ENCODE results near the gene CAMK4. TPM values are rescaled to one million over a fixed set of nuclear protein-coding genes. Genes with fewer than 3 reads are reported as not detected.

The CAMK4 gene
- total RNA-seq, 2 donors from 2014 or later = 5.4 to 16.2 TPM

- Mint-ChIP-seq H3K9me3 (peaks cover 11% of the 10 kb centered on the region), H3K4me1 (ENCODE audit: low read depth in 2 of 2) (no peaks in the 10 kb centered on the region), H3K27ac (no peak overlapping the region), H3K27me3 (no peaks in the 10 kb centered on the region), H3K4me3 (no peak overlapping the region), H3K36me3 (no peaks in the 10 kb centered on the region)
- DNase-seq (ENCODE audit: low spot score) (no peak), ATAC-seq (no peak)
Measured at GRCh38 chr5:111372799-111373198, 148.6 kb downstream of the CAMK4 start.

GRCh38 chr5:111374380-111374779 is 150.2 kb downstream of the CAMK4 start:
- Mint-ChIP-seq H3K4me3 (no peak overlapping the region), H3K27me3 (no peaks in the 10 kb centered on the region), H3K27ac (no peak overlapping the region), H3K4me1 (ENCODE audit: low read depth in 2 of 2) (no peaks in the 10 kb centered on the region), H3K9me3 (peaks cover 11% of the 10 kb centered on the region), H3K36me3 (no peaks in the 10 kb centered on the region)
- DNase-seq (ENCODE audit: low spot score) = no peak
- no peak for ATAC-seq

- no peak overlapping the region for H3K4me3 Mint-ChIP-seq
Measured at GRCh38 chr5:111375645-111376044, 151.5 kb downstream of the CAMK4 start.

GRCh38 chr5:111377306-111377705 is 153.1 kb downstream of the CAMK4 start:
- ATAC-seq (no peak), DNase-seq (ENCODE audit: low spot score) (no peak)
- no peaks in the 10 kb centered on the region for H3K27me3 Mint-ChIP-seq
- no peak overlapping the region for H3K27ac Mint-ChIP-seq
- H3K4me3 Mint-ChIP-seq = no peak overlapping the region
- H3K9me3 Mint-ChIP-seq = peaks cover 10% of the 10 kb centered on the region
- H3K36me3 Mint-ChIP-seq = no peaks in the 10 kb centered on the region
- H3K4me1 Mint-ChIP-seq (ENCODE audit: low read depth in 2 of 2) = no peaks in the 10 kb centered on the region

More at GRCh38 chr5:111375645-111376044, 151.5 kb downstream of the CAMK4 start:
- ATAC-seq (no peak), DNase-seq (ENCODE audit: low spot score) (no peak)
- no peaks in the 10 kb centered on the region for H3K36me3 Mint-ChIP-seq
- H3K9me3 Mint-ChIP-seq = peaks cover 11% of the 10 kb centered on the region
- no peaks in the 10 kb centered on the region for H3K27me3 Mint-ChIP-seq
- no peak overlapping the region for H3K27ac Mint-ChIP-seq
- no peaks in the 10 kb centered on the region for H3K4me1 Mint-ChIP-seq (ENCODE audit: low read depth in 2 of 2)

GRCh38 chr5:111379391-111379816 is 155.2 kb downstream of the CAMK4 start:
- H3K9me3 Mint-ChIP-seq = peaks cover 7% of the 10 kb centered on the region
- ATAC-seq (no peak), DNase-seq (ENCODE audit: low spot score) (no peak)
- no peaks in the 10 kb centered on the region for H3K4me1 Mint-ChIP-seq (ENCODE audit: low read depth in 2 of 2)
- no peak overlapping the region for H3K27ac Mint-ChIP-seq
- H3K4me3 Mint-ChIP-seq = no peak overlapping the region
- no peaks in the 10 kb centered on the region for H3K27me3 Mint-ChIP-seq
- H3K36me3 Mint-ChIP-seq = no peaks in the 10 kb centered on the region

GRCh38 chr5:111383288-111383970 is 159.2 kb downstream of the CAMK4 start:
- no peaks in the 10 kb centered on the region for H3K4me1 Mint-ChIP-seq (ENCODE audit: low read depth in 2 of 2)

GRCh38 chr5:111384220-111384619 is 160.0 kb downstream of the CAMK4 start:
- no peak overlapping the region for H3K27ac Mint-ChIP-seq
- H3K9me3 Mint-ChIP-seq = peaks cover 3% of the 10 kb centered on the region
- H3K27me3 Mint-ChIP-seq = no peaks in the 10 kb centered on the region
- DNase-seq (ENCODE audit: low spot score) (no peak), ATAC-seq (no peak)
- no peaks in the 10 kb centered on the region for H3K36me3 Mint-ChIP-seq
- no peaks in the 10 kb centered on the region for H3K4me1 Mint-ChIP-seq (ENCODE audit: low read depth in 2 of 2)
- no peak overlapping the region for H3K4me3 Mint-ChIP-seq

More at GRCh38 chr5:111383288-111383970, 159.2 kb downstream of the CAMK4 start:
- peaks cover 3% of the 10 kb centered on the region for H3K9me3 Mint-ChIP-seq
- H3K27me3 Mint-ChIP-seq = no peaks in the 10 kb centered on the region
- no peak overlapping the region for H3K4me3 Mint-ChIP-seq
- no peak overlapping the region for H3K27ac Mint-ChIP-seq
- no peaks in the 10 kb centered on the region for H3K36me3 Mint-ChIP-seq
- ATAC-seq (no peak), DNase-seq (ENCODE audit: low spot score) (no peak)

- DNase-seq (ENCODE audit: low spot score) (no peak), ATAC-seq (no peak)
- Mint-ChIP-seq H3K27ac (no peak overlapping the region), H3K27me3 (no peaks in the 10 kb centered on the region), H3K4me3 (no peak overlapping the region), H3K4me1 (ENCODE audit: low read depth in 2 of 2) (no peaks in the 10 kb centered on the region), H3K9me3 (peaks cover 3% of the 10 kb centered on the region), H3K36me3 (no peaks in the 10 kb centered on the region)
Measured at GRCh38 chr5:111385051-111385450, 160.9 kb downstream of the CAMK4 start.

GRCh38 chr5:111385970-111386831 is 162.0 kb downstream of the CAMK4 start:
- H3K27me3 Mint-ChIP-seq = peaks cover 0 to 2% of the 10 kb centered on the region in 2 donors
- DNase-seq (ENCODE audit: low spot score) (no peak), ATAC-seq (no peak)
- H3K4me1 Mint-ChIP-seq (ENCODE audit: low read depth in 2 of 2) = no peaks in the 10 kb centered on the region
- no peaks in the 10 kb centered on the region for H3K36me3 Mint-ChIP-seq
- H3K9me3 Mint-ChIP-seq = peaks cover 7% of the 10 kb centered on the region
- H3K4me3 Mint-ChIP-seq = no peak overlapping the region
- no peak overlapping the region for H3K27ac Mint-ChIP-seq

GRCh38 chr5:111386832-111387162 is 162.6 kb downstream of the CAMK4 start:
- no peak overlapping the region for H3K4me3 Mint-ChIP-seq
- ATAC-seq = no peak
- H3K27ac Mint-ChIP-seq = no peak overlapping the region
- H3K36me3 Mint-ChIP-seq = no peaks in the 10 kb centered on the region
- DNase-seq (ENCODE audit: low spot score) = no peak
- H3K9me3 Mint-ChIP-seq = peaks cover 4% of the 10 kb centered on the region
- H3K27me3 Mint-ChIP-seq = peaks cover 0 to 2% of the 10 kb centered on the region in 2 donors
- H3K4me1 Mint-ChIP-seq (ENCODE audit: low read depth in 2 of 2) = no peaks in the 10 kb centered on the region

- Mint-ChIP-seq H3K27me3 (peaks cover 0 to 2% of the 10 kb centered on the region in 2 donors), H3K27ac (no peak overlapping the region), H3K4me1 (ENCODE audit: low read depth in 2 of 2) (no peaks in the 10 kb centered on the region), H3K4me3 (no peak overlapping the region), H3K9me3 (peaks cover 4% of the 10 kb centered on the region), H3K36me3 (no peaks in the 10 kb centered on the region)
- DNase-seq (ENCODE audit: low spot score) = no peak
- no peak for ATAC-seq
Measured at GRCh38 chr5:111387361-111387760, 163.2 kb downstream of the CAMK4 start.

- ATAC-seq = no peak
- peaks cover 0 to 2% of the 10 kb centered on the region in 2 donors for H3K27me3 Mint-ChIP-seq
- H3K4me3 Mint-ChIP-seq = no peak overlapping the region
- H3K27ac Mint-ChIP-seq = no peak overlapping the region
- H3K9me3 Mint-ChIP-seq = peaks cover 4% of the 10 kb centered on the region
- H3K36me3 Mint-ChIP-seq = no peaks in the 10 kb centered on the region
- H3K4me1 Mint-ChIP-seq (ENCODE audit: low read depth in 2 of 2) = no peaks in the 10 kb centered on the region
- DNase-seq (ENCODE audit: low spot score) = no peak
Measured at GRCh38 chr5:111389390-111390082, 165.4 kb downstream of the CAMK4 start.

GRCh38 chr5:111392181-111392580 is 168.0 kb downstream of the CAMK4 start:
- no peak for ATAC-seq
- Mint-ChIP-seq H3K4me3 (no peak overlapping the region), H3K27me3 (peaks cover 0 to 2% of the 10 kb centered on the region in 2 donors), H3K27ac (no peak overlapping the region), H3K4me1 (ENCODE audit: low read depth in 2 of 2) (no peaks in the 10 kb centered on the region), H3K9me3 (peaks cover 4% of the 10 kb centered on the region), H3K36me3 (no peaks in the 10 kb centered on the region)
- DNase-seq (ENCODE audit: low spot score) = no peak

GRCh38 chr5:111394586-111394985 is 170.4 kb downstream of the CAMK4 start:
- peaks cover 4% of the 10 kb centered on the region for H3K9me3 Mint-ChIP-seq
- no peak for DNase-seq (ENCODE audit: low spot score)
- no peak overlapping the region for H3K27ac Mint-ChIP-seq
- H3K4me1 Mint-ChIP-seq (ENCODE audit: low read depth in 2 of 2) = peaks cover 0 to 12% of the 10 kb centered on the region in 2 donors
- no peaks in the 10 kb centered on the region for H3K36me3 Mint-ChIP-seq
- no peak overlapping the region for H3K4me3 Mint-ChIP-seq
- H3K27me3 Mint-ChIP-seq = peaks cover 0 to 8% of the 10 kb centered on the region in 2 donors
- no peak for ATAC-seq

Measured in natural killer cell treated with Interleukin-12 subunit alpha and Interleukin-12 subunit beta and Interleukin-15 and Interleukin-18, amount 100 ng/mL, for 72 hours (primary cell).